Stimulated activated CD4-positive, alpha-beta T cell treated with anti-CD3 and anti-CD28 coated beads, Interleukin-1b, Interleukin-23, amount 100 ng/mL, for 24 hours (primary cell): Measurements from ENCODE around the gene PHYHD1.
A peak's percentile ranks its signal among the peaks of the same experiment; 100 is the strongest.

Experiments
- DNase-seq, 4 experiments: peaks; one replicate each; pipeline ENCODE4 v3.0.0-alpha.2; 2020; ENCODE audit warnings: low read depth in 4 of 4, low spot score in 1 of 4

PHYHD1 gene

GRCh38 chr9:128920381-128921058, at the start of gene PHYHD1:
PHYHD1 (plus strand) TSS chr9:128920982; CDS start chr9:128922324, 1,342 bp downstream.
- DNase-seq = no peak

- DNase-seq = no peak
Measured at GRCh38 chr9:128877852-128878251, 42.9 kb upstream of the PHYHD1 start.

GRCh38 chr9:128881884-128882676, 38.7 kb upstream of the PHYHD1 start, which contains the start of the genes KYAT1 and LRRC8A:
KYAT1 (minus strand) TSS chr9:128881950; CDS start chr9:128845405, 36,545 bp downstream.
LRRC8A (plus strand) TSS chr9:128882133; CDS start chr9:128907165, 25,032 bp downstream.
- DNase-seq = peak; percentile 94 to 99 (median 96)

- DNase-seq = no peak
Measured at GRCh38 chr9:128882677-128883603, 37.8 kb upstream of the PHYHD1 start.

- no peak for DNase-seq
Measured at GRCh38 chr9:128884164-128884563, 36.6 kb upstream of the PHYHD1 start.

GRCh38 chr9:128885376-128885775, 35.4 kb upstream of the PHYHD1 start:
- no peak for DNase-seq

GRCh38 chr9:128885798-128886197, 35.0 kb upstream of the PHYHD1 start:
- DNase-seq = no peak

DNA sequence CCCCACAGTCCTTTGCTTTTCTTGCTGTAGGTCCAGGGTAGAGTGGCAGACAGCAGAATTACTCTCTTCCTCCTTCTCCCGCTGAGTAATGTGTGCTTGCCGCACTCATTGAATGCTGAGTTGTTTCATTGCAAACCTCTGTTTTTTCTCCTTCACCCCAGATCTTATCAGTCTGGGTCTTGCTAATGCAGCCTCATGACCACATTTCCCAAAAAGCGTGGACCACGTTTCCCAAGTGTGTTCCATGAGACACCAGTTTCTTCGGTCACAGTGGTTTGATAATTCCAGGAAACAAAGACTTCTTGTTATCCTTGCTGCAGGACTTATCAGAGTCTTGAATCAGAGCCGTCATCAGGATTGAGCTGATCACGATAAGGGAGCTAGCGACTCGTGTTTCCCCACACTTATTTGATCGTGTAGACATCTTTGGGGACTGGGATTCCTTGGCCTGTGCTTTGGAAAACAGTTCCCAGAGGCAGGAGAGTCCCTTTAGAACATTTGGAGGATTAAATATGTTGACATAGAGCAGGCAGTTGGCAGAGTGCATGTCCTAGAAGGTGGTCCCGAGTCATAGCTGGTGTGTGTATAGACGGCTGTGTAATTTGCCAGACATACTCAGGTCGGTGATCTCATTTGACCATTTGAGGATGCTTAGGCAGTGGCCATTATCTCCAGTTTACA, 34.4 kb upstream of the PHYHD1 start:
- no peak for DNase-seq

DNA sequence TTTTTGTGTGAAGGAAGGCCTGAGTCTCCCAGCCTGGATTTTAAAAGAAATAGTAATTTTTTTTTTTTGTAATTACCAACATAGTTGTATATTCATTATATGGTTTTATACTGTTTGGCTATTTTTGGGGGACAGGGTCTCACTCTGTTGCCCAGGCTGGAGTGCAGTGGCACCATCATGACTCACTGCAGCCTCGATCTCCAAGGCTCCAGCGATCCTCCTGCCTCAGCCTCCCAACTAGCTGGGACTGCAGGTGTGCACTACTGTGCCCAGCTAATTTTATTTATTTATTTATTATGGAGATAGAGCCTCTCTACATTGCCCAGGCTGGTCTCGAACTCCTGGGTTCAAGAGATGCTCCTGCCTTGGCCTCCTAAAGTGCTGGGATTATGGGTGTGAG, 33.7 kb upstream of the PHYHD1 start:
- no peak for DNase-seq

DNA sequence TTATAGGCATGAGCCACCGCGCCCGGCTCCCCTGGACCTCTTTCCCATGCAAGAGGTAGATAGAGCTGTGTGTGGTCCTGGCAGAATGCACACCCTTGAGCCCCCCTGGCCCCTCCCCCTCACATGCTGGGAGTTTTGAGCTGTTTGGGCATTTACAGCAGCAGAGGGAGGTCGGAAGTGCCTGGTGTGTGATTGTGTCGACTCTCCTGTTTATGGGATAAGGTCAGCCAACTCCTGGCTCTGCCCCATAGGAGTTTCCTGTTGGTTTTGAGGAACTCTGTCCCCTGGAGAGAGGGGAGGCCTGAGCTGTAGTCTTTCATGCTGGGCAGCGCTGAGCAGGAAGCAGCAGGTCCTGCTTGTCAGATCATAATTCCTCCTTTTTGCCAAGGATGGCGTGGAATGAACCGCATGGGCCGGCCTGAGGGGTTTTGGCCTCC, 32.9 kb upstream of the PHYHD1 start:
- DNase-seq = no peak

DNA sequence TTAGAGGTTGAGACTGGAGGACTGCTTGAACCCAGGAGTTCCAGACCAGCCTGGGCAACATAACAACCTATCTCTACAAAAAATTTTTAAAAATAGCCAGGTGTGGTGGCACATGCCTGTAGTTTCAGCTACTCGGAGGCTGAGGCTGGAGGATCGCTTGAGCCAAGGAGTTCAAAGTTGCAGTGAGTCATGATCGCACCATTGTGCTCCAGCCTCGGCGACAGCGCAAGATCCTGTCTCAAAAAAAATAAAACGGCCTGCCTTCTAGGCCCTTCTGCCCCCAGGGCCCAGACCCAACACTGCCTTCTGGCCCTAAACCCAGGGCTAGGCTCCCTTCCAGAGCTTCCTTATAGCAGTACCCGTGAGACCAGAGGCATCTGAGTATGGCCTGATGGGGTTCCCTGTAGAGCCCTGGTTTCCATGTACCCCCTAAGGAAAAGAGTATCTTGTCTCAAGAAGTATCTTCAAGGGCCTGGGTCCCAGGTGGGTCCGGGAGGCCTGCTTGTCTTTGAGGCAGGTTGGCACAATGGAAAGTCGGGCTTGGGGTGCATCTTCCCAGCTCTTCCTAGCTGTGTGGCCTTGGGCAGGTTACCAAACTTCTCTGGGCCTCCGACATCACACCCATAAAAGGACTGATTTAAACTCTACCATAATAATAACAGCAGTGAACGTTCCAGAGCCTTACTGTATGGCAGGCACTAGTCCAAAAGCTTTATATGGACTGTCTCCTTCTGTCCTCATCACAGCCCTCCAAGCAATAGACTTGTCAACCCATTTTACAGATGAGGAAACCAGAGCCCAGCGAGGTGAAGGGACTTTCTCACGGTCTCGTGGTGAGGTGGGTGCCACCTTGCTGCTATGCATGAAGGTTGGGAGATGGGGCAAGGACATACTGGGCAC, 29.2 kb upstream of the PHYHD1 start:
- DNase-seq = no peak

DNA sequence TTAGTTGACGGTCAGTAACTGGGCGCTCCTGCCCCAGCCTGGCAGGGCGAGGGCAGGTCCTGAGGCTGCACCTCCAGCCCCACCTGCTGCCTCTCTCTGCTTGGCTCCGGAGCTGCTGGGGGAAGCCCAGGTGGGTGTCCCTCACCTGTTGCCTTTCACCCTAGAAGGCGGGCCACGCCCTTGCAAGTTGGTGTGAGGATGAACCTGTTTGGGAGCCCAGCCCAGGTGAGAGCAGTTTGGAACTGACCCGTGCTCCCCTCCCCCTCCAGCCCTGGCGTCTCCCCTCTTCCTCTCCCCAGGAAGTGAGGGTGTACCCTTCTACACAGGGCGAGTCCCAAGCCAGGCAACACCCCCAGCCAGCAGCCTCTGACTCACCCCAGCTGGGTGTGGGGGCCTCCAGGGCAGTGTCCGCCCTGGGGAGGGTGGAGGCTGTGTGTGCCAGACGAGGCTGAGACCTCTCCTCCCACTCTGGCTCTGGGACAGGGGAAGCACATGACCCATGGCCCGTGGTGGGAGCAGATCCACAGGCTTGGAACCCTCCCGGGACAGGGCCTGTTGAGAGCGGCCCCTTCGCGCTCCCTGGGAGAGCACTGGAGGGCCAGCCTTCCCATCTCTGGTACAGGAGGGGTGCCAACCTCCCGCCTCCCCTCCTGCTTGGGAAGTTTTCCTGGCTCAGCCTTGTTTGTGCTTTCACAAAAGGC, 28.4 kb upstream of the PHYHD1 start:
- DNase-seq = no peak

- DNase-seq = no peak
Measured at GRCh38 chr9:128893354-128893753, 27.4 kb upstream of the PHYHD1 start.

GRCh38 chr9:128894764-128895163, 26.0 kb upstream of the PHYHD1 start:
- no peak for DNase-seq

DNA sequence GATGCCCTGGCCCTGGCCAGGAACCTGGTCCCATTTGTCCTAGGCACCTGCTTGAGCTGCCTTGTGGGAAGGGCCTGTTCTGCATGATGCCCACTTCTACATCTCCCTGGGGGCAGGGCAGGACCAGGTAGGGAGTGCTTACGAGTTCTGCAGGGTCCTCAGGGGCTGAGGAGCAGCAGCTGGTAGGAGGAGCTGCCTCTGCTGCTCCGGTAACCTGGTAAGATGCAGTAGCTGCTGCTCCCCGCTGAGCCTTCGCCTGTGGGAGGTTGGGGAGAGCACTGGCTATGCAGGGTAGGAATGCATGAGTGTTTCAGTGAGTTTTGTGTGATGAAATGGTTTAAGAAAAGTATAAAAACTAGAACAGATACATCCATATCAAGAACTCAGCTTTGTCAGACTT, 25.2 kb upstream of the PHYHD1 start:
- DNase-seq = no peak

DNA sequence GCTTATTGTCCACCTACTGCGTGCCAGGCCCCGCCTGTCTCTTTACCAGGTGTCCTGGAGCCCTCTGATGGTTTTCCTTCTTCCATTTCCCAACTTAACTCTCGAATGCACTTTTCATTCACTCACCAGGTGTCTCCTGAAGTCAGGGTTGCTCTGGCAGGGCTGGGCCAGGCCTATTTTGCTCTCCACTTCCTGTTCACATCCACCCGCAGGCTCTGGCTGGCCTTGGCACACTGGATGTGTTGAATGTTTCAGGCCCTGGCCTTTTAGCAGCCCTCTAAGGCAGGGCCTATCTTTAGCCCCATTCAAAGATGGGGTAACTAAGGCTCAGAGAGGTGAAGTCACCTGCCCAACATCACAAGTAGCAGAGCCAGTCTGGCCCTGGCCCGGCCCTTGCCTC, 22.4 kb upstream of the PHYHD1 start:
- no peak for DNase-seq

- no peak for DNase-seq
Measured at GRCh38 chr9:128898845-128899565, 21.8 kb upstream of the PHYHD1 start.

DNA sequence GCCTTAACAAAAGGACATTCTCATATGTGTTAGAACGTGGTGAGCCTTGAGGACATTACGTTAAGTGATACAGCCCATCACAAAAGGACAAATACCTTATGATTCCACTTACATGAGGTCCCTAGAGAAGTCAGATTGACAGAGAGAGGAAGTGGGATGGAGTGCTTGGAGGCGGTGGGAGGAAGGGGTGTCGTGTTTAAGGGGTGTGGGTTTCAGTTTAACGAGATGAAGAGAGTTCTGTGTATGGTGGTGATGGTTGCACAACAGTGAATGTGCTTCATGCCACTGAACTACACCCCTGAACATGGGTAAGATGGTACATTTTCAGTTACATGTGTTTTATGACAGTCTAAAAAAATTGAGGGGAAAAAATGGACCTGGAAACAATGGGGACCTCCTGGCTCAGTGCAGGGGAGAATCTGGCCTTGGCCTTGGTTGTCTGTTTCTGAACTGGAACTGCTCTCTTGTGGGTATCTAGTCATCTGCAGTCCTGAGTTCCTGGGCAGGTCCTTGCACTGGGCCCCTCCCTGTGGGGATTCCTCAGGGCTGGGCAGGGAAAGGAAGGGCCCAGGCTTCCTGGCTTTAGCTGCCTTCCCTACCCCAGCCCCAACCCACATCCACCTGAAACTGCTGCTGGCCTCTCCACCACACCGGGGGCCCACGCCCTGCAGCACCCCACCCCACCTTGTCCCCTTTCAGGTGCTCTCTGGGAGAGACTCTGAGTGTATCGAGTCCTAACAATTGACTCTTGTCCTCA, 21.0 kb upstream of the PHYHD1 start:
- DNase-seq = no peak
